HG03103 (cell line): ENCODE measurements around the gene TNPO2.

ENCODE experiments used
- ATAC-seq: cut with Tn5 transposase; IDR thresholded peaks from one replicate; pipeline ENCODE4 v1.9.1; 2021; ENCODE audit warnings: low read depth; ENCODE audit not compliant: unreplicated experiment

The TNPO2 gene

DNA sequence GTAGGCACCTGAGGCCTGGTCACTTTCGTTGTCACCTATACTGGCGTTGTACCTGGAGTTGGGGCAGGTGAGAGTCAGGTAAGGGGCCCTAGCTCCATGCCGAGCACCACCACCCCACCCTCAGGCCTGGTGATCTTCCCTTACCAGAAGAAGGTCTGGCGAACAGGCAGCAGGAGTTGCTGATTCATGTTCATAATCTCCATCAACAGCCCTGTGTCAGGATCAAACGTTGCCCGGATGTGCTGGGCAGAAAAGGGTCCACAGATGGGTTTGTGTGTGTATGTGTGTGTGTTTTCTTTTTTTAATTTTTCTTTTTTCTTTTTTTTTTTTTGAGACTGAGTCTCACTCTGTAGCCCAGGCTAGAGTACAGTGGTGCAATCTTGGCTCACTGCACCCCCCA, 71.5 kb downstream of the TNPO2 start:
- no peak for ATAC-seq

DNA sequence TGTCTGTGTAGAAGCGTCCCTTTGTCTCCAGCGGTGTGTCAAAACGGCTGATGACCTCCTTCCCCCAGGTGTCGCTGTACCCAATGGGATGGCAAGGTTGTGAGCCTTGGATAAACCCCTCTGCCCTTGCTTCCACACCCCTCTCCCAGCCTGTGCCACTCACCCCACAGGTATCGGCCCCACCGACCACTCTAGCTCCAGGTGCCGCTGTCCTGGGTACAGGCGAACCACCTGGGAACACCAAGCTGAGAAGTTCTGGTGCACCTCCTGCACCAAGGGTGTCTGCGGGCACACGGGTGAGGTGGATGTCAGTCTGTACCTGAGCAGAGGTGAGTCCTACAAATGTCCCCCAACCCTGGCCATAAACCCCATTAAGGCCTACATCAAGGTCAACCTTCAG, 73.8 kb downstream of the TNPO2 start:
- no peak for ATAC-seq
